ENCODE results near the gene DLK1.

DNA sequence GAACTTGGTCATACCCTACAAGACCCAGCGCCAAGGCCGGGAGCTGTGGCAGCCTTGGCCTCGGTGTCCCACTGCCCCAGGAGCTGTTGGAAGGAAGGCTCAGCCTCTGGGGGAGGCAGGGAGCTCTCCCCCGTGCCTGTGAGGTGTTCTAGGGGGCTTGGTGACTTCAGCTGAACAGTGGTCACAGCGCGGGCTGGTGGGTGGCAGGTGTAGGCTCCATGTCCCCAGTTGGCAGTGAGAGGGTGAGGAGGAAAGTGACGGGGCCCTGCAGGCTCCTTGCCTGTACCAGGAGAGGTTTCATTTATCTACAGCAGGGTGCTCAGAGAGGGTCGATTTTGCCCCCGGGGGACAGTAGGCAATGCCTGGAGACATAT, 47.5 kb downstream of the DLK1 start:
- no peak for TF ChIP-seq CTCF (IDR thresholded peaks at IDR 0.05)
- no peak for TF ChIP-seq POLR2A (IDR thresholded peaks at IDR 0.05)

Measured in body of pancreas (tissue), 4 donors.